Nephron (organoid): ENCODE results near the gene CAMK2N1.

Experiments
- H3K27ac Mint-ChIP-seq, 3 experiments: 2 replicates each; pipeline ENCODE4 v1.8.0; 2020; ENCODE audit warnings: mixed read lengths in 3 of 3, mild to moderate bottlenecking in 2 of 3, moderate library complexity in 1 of 3
- H3K27me3 Mint-ChIP-seq: 2 replicates; pipeline ENCODE4 v1.8.0; 2021; ENCODE audit warnings: low read depth, mild to moderate bottlenecking, moderate library complexity, mixed read lengths
- H3K36me3 Mint-ChIP-seq: 2 replicates; pipeline ENCODE4 v1.8.0; 2020; ENCODE audit warnings: low read depth, mixed read lengths
- H3K4me1 Mint-ChIP-seq: 2 replicates; pipeline ENCODE4 v1.8.0; 2020; ENCODE audit warnings: mixed read lengths
- H3K4me3 Mint-ChIP-seq, 3 experiments: 2 replicates each; pipeline ENCODE4 v1.8.0; 2020; ENCODE audit warnings: mild to moderate bottlenecking in 3 of 3, mixed read lengths in 3 of 3, moderate library complexity in 2 of 3
- H3K9me3 Mint-ChIP-seq: 2 replicates; pipeline ENCODE4 v1.8.0; 2020; ENCODE audit warnings: mixed read lengths
- TF ChIP-seq, protein P1 (sequence below), 3 experiments: fragments of 200-600 bp; sonication (generic); IDR thresholded peaks; one replicate each; pipeline ENCODE4 v1.5.0; 2021; ENCODE audit warnings: antibody characterized with exemption in 3 of 3; ENCODE audit not compliant: unreplicated experiment in 3 of 3

CAMK2N1 gene

DNA sequence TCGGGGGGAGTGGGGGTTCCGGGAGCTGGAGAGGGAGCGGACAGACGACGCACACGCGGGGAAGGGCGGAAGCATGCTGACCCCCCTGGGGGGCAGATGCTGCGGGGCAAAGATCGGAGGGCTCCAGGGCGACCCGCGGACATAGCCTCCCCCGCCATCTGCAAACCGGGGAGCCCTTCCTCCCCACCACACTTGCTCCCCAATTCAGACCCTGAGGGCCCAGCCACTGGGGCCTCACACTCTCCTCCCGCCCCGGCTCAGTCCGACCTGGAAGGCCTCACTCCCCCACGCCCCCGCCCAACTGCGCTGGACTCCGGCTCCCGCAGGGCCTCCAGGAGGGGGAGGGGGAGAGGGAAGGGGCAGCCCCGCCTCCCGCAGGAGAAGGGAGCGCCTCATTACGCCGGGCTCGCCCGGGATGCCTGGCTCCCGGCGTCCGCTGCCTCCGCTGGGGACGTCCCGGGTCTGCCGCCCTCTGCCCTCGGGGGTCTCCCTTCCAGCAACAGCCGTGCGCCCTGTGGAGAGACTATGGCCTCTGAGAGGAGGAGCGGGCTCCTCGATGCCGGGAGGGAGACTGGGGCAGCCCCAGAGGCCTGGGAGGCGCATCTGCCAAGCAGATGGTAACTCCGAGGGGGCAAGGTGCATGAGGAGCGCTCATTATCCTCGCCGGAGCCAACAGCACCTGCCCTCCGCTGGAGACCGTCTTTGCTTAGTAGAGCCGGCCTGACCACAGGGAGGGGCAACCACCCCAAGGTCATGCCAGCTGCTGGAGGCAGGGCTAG is 636 bp upstream of the CAMK2N1 start:
- Mint-ChIP-seq H3K27ac (peak overlapping the region in 2 of 3 experiments; percentile 57 to 86), H3K9me3 (no peaks in the 10 kb centered on the region), H3K36me3 (peaks cover 5% of the 10 kb centered on the region), H3K4me3 (peak overlapping the region; percentile 70 to 79 (median 79)), H3K27me3 (peaks cover 75% of the 10 kb centered on the region), H3K4me1 (peaks cover 28% of the 10 kb centered on the region)
- TF ChIP-seq, protein P1, sequence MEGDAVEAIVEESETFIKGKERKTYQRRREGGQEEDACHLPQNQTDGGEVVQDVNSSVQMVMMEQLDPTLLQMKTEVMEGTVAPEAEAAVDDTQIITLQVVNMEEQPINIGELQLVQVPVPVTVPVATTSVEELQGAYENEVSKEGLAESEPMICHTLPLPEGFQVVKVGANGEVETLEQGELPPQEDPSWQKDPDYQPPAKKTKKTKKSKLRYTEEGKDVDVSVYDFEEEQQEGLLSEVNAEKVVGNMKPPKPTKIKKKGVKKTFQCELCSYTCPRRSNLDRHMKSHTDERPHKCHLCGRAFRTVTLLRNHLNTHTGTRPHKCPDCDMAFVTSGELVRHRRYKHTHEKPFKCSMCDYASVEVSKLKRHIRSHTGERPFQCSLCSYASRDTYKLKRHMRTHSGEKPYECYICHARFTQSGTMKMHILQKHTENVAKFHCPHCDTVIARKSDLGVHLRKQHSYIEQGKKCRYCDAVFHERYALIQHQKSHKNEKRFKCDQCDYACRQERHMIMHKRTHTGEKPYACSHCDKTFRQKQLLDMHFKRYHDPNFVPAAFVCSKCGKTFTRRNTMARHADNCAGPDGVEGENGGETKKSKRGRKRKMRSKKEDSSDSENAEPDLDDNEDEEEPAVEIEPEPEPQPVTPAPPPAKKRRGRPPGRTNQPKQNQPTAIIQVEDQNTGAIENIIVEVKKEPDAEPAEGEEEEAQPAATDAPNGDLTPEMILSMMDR (IDR thresholded peaks at IDR 0.05; ENCODE audit: unreplicated experiment in 3 of 3): no peak

DNA sequence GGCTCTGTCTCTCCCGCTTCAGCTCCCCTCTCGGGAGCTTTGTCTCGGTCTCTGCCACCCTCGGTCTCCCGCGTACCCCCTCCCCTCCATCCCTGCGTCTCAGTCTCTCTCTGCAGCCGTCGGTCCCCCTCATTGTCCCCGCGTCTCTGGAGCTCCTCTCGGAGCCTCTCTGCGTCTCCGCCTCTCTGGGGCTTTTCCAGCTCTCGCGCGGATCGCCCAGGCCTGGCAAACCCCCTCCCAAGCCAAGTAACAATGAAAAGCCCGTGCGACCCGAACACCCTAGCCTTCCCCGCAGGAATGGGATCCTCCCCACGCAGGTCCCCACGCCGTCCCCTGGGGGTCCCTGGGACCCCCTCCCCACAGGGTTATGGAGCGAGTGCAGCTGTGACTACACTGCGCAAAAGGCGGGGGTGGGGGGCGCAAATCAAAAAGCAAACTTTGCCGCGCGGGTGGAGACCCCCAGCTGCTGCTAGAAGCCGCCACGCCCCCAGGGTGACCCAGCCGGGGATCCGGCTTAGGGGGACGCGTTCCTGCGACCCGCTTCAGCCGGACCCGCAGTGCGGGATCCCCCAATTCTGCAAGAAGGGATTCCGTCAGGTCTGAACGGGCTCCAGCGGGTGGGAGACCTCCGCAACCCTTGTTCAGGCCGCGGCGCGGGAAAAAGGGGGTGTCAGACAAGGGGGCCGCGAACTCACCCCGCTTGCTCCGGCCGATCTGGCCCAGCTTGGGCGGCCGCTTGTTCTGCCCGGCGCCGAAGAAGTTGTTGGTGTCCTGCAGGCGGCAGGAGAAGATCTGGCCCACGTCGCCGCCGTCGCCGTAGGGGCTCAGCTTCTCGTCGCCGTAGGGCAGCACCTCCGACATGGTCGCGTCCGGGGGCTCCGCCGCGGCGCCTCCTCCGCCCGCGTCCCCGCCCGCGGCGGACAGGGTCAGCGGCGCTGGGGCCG is 1.2 kb downstream of the CAMK2N1 start:
- peak overlapping the region; percentile 26 to 98 (median 59) for H3K27ac Mint-ChIP-seq
- peaks cover 44% of the 10 kb centered on the region for H3K4me1 Mint-ChIP-seq
- TF ChIP-seq, protein P1 (IDR thresholded peaks at IDR 0.05; ENCODE audit: unreplicated experiment in 3 of 3): no peak
- peak overlapping the region; percentile 94 to 98 (median 96) for H3K4me3 Mint-ChIP-seq
- peaks cover 5% of the 10 kb centered on the region for H3K36me3 Mint-ChIP-seq
- no peaks in the 10 kb centered on the region for H3K9me3 Mint-ChIP-seq
- peaks cover 83% of the 10 kb centered on the region for H3K27me3 Mint-ChIP-seq

DNA sequence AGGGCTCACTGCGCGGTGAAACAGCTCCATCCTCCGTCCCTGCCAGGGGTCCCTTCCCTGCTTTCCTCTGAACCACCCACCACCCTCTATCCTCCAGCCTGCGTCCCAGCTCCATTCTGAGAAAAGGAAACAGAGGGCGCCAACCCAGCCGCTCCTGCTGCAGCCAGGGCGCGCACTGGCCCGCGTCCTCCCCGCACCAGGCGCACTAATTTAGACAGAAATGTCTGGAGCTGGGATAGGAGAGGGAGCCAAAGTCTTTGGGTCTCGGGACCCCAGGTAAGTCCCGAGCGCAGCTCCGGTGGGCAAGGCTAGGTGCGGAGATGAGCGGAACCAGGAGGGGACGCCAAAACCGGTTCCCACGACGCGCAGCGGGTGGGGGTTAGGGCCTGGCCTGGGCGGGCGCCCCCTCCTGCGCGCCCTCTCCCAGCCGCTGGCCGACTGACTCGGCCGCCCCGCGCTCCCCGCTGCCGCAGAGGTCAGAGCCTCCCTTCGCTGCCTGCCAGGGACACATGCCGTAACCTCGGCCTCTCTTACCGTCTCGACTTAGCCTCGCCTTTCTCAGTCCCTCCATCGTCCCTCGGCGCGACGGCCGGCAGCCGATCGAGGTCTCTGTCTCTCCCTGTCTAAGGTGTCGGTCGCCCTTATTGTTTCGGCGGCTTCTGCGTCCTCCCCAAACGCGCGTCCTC is 2.0 kb downstream of the CAMK2N1 start:
- TF ChIP-seq, protein P1 (IDR thresholded peaks at IDR 0.05; ENCODE audit: unreplicated experiment in 3 of 3): peak in 2 of 3 experiments; percentile 25 to 27
- Mint-ChIP-seq H3K4me3 (peak overlapping the region; percentile 94 to 98 (median 96)), H3K9me3 (no peaks in the 10 kb centered on the region), H3K36me3 (peaks cover 5% of the 10 kb centered on the region), H3K4me1 (peaks cover 52% of the 10 kb centered on the region), H3K27ac (peak overlapping the region; percentile 26 to 98 (median 59)), H3K27me3 (peaks cover 83% of the 10 kb centered on the region)

DNA sequence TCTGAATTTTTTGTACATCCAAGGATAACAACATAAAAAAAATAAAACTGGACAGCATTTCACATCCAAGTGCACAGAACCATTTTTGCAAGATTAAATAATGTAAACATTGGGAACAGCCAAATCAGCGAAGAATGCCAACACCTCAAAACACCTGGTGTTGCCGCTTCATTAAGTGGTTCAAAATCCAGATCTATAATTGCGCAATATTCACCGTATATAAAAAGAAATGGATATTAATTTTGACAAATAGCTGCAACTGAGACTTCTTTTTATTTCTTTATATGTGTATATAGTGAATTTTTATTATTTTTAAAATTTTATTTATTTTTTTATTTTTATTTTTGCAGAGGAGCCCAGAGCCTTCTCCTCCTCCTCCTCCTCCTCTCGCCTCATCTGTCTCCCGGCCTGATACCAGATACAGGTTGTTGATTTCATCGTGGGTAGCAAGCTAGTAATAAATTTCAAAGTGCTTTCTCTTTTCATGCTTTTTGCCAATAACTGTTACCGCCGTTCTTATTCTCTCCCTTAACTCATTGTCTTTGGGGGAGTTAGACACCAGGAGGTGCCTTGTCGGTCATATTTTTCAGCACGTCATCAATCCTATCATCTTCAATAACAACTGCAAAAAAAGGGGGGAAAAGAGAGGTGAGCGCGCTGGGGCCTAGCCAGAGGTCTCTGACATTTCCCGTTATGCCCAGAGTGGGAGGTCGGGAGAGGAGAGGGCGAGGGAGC is 2.7 kb downstream of the CAMK2N1 start:
- H3K9me3 Mint-ChIP-seq: no peaks in the 10 kb centered on the region
- peaks cover 5% of the 10 kb centered on the region for H3K36me3 Mint-ChIP-seq
- peaks cover 58% of the 10 kb centered on the region for H3K4me1 Mint-ChIP-seq
- H3K27me3 Mint-ChIP-seq: peaks cover 78% of the 10 kb centered on the region
- peak overlapping the region; percentile 26 to 98 (median 59) for H3K27ac Mint-ChIP-seq
- TF ChIP-seq, protein P1 (IDR thresholded peaks at IDR 0.05; ENCODE audit: unreplicated experiment in 3 of 3): no peak
- H3K4me3 Mint-ChIP-seq: peak overlapping the region; percentile 94 to 98 (median 96)
